BJ (cell line): ENCODE results near the gene GJA4. TPM values are rescaled to one million over a fixed set of nuclear protein-coding genes. Genes with fewer than 3 reads are reported as not detected.

ENCODE experiments used
- CTCF ChIA-PET: fragments of 350-600 bp; formaldehyde crosslinking; extraction: SDS; loops from one replicate; lab custom pipeline; 2021; ENCODE audit warnings: antibody characterized with exemption, inconsistent platforms; lab: Yijun Ruan, JAX
- POLR2A ChIA-PET: fragments of 300-600 bp; sonication (Branson Sonifier 250); formaldehyde crosslinking; extraction: SDS; loops from one replicate; lab custom pipeline; 2021; ENCODE audit warnings: antibody characterized with exemption; lab: Charles Lee
- DNase-seq: peaks from one replicate; pipeline ENCODE4 v3.0.0-alpha.2; 2011; ENCODE audit warnings: low read depth
- H3K27me3 ChIP-seq: 2 replicates; pipeline ENCODE4 v1.6.0; 2011; ENCODE audit warnings: low read length; ENCODE audit not compliant: control insufficient read depth, insufficient read depth
- H3K36me3 ChIP-seq: 2 replicates; pipeline ENCODE4 v1.5.1; 2011; ENCODE audit warnings: low read length; ENCODE audit not compliant: control insufficient read depth, insufficient read depth
- H3K4me3 ChIP-seq: 2 replicates; pipeline ENCODE4 v1.5.1; 2011; ENCODE audit warnings: low read depth, mild to moderate bottlenecking, control low read depth, low read length
- CTCF ChIP-seq: IDR thresholded peaks from 2 replicates; pipeline ENCODE4 v1.5.1; 2011; ENCODE audit warnings: low read depth, mild to moderate bottlenecking, control low read depth, inconsistent platforms, low read length, moderate library complexity; ENCODE audit not compliant: insufficient read depth
- polyA plus RNA-seq: library from polyadenylated mRNA; depleted of rRNA; stranded (reverse); fragments of >200 nt; gene quantifications from 2 replicates; pipeline ENCODE4 v1.2.3, GENCODE V29; 2011

Gene GJA4
- polyA plus RNA-seq, 1 experiment, result not detected

GRCh38 chr1:34774957-34775356 lies 17.8 kb upstream of the GJA4 start:
- Histone ChIP-seq H3K36me3 (no peaks in the 10 kb centered on the region), H3K4me3 (no peak overlapping the region), H3K27me3 (peaks cover under 1% of the 10 kb centered on the region; the same call in 1 of the 2 replicates)
- CTCF ChIA-PET, result no interaction called here
- no peak for DNase-seq
- POLR2A ChIA-PET, result no interaction called here
- no peak for TF ChIP-seq CTCF

GRCh38 chr1:34776911-34777310 lies 15.9 kb upstream of the GJA4 start:
- H3K36me3 ChIP-seq, result no peaks in the 10 kb centered on the region
- H3K27me3 ChIP-seq, result peaks cover 11% of the 10 kb centered on the region
- H3K4me3 ChIP-seq, result no peak overlapping the region
- POLR2A ChIA-PET, result no interaction called here
- DNase-seq, result no peak
- TF ChIP-seq CTCF, result no peak
- CTCF ChIA-PET, result interaction anchor here (1.5 to 1.9 kb wide), 3 partner anchors 10 to 76 kb away, joined by 3 to 10 read pairs (median 4); no protein-coding TSS in a partner anchor

DNA sequence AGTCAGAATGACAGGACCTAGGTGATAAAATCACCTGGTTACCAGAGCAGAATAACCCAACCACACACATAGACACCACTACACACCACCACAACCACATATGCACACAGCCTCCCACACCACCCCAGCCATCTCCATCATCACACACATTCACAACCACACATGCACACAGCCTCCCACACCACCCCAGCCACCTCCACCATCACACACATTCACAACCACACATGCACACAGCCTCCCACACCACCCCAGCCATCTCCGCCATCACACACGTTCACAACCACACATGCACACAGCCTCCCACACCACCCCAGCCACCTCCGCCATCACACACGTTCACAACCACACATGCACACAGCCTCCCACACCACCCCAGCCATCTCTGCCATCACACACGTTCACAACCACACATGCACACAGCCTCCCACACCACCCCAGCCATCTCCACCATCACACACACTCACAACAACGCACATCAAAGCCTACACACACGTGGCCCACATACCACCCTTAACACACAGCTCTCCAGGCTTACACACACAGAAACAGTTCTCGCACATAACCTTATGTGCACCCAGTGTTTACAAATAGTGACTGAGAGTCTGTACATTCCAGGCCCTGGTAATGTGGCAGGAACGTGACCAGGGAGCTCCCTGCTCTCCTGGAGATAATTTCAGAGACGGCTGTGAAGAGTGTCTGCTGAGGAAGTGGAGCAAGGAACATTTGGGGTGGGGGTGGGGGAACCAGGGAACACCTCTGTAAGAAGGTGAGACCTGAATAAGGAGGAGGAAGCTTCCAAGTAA lies 15.1 kb upstream of the GJA4 start:
- no peak for DNase-seq
- no peaks in the 10 kb centered on the region for H3K36me3 ChIP-seq
- no peak overlapping the region for H3K4me3 ChIP-seq
- H3K27me3 ChIP-seq, result peaks cover 16% of the 10 kb centered on the region
- CTCF ChIA-PET, result interaction anchor here (1.1 to 1.6 kb wide), 3 partner anchors 9 to 75 kb away, joined by 3 to 6 read pairs (median 3); no protein-coding TSS in a partner anchor
- POLR2A ChIA-PET, result no interaction called here
- no peak for TF ChIP-seq CTCF

DNA sequence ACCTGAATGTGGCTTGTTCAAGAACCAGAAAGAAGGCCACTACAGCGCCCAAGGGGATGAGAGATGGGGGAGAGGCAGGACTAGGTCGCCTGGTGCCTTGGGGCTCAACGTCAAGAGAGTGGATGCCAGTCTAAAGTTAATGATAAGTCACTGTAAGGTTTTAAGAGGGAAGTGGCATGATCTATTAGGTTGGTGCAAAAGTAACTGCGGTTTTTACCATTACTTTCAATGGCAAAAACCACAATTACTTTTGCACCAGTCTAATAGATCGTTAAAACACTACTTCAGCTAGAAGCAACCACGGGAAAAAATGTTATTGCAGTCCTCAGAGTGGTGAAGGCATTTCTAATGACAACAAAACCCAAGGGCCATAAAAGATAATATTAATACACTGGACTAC lies 14.4 kb upstream of the GJA4 start:
- Histone ChIP-seq H3K36me3 (no peaks in the 10 kb centered on the region), H3K27me3 (peaks cover 16% of the 10 kb centered on the region), H3K4me3 (no peak overlapping the region)
- no peak for DNase-seq
- no peak for TF ChIP-seq CTCF
- ChIA-PET CTCF (interaction anchor here (1.1 to 2.2 kb wide), 6 partner anchors 8 to 88 kb away, joined by 3 to 7 read pairs (median 6); no protein-coding TSS in a partner anchor), POLR2A (no interaction called here)

- Histone ChIP-seq H3K36me3 (no peaks in the 10 kb centered on the region), H3K27me3 (peaks cover 16% of the 10 kb centered on the region), H3K4me3 (no peak overlapping the region)
- TF ChIP-seq CTCF, result no peak
- ChIA-PET POLR2A (no interaction called here), CTCF (interaction anchor here (1.1 to 2.2 kb wide), 5 partner anchors 7 to 88 kb away, joined by 3 to 7 read pairs (median 6); no protein-coding TSS in a partner anchor)
- no peak for DNase-seq
Measured at GRCh38 chr1:34779005-34779404, 13.8 kb upstream of the GJA4 start.
